Measurements from ENCODE around the gene PRSS2.

DNA sequence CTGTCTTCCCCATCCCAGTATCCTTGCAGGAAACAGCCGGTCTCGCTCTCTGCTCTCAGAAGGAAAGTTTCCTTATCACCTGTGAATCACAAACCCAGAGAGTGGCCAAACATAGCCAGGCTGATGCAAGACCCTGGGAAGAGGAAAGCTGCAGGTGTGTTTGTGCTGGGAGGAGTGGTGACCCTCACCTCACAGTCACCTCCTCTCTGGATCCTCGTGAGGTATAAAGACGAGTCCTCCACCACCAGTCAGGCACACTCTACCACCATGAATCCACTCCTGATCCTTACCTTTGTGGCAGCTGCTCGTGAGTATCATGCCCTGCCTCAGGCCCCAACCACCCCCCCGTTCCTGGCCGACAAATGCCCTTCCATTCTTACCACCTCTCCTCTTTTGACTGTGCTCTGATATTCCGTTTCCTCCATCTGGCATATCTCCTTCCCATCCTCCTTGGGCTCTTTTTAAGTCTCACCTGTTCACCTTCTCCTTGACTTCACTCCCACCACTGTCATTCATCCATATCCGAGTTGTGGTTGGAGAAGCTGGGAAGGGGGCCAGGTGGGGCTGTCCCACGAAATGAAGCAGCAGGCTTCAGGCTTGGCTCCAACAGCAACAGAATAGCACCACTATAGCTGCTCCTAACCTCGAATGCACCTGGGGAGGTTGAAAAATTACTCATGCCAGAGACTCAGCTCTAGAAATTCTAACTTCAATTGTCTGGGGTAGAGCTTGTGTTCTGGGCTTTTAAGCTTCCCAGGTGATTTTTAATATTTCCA, 21.4 kb upstream of the PRSS2 start, which contains the start of gene PRSS1:
- TF ChIP-seq, protein P1, sequence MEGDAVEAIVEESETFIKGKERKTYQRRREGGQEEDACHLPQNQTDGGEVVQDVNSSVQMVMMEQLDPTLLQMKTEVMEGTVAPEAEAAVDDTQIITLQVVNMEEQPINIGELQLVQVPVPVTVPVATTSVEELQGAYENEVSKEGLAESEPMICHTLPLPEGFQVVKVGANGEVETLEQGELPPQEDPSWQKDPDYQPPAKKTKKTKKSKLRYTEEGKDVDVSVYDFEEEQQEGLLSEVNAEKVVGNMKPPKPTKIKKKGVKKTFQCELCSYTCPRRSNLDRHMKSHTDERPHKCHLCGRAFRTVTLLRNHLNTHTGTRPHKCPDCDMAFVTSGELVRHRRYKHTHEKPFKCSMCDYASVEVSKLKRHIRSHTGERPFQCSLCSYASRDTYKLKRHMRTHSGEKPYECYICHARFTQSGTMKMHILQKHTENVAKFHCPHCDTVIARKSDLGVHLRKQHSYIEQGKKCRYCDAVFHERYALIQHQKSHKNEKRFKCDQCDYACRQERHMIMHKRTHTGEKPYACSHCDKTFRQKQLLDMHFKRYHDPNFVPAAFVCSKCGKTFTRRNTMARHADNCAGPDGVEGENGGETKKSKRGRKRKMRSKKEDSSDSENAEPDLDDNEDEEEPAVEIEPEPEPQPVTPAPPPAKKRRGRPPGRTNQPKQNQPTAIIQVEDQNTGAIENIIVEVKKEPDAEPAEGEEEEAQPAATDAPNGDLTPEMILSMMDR (IDR thresholded peaks at IDR 0.05): no peak
- TF ChIP-seq POLR2A (IDR thresholded peaks at IDR 0.05): no peak
